Measurements from ENCODE around the gene MATCAP1.

GRCh38 chr16:67206838-67207248 is 23.1 kb upstream of the MATCAP1 start:
- TF ChIP-seq, protein P1, sequence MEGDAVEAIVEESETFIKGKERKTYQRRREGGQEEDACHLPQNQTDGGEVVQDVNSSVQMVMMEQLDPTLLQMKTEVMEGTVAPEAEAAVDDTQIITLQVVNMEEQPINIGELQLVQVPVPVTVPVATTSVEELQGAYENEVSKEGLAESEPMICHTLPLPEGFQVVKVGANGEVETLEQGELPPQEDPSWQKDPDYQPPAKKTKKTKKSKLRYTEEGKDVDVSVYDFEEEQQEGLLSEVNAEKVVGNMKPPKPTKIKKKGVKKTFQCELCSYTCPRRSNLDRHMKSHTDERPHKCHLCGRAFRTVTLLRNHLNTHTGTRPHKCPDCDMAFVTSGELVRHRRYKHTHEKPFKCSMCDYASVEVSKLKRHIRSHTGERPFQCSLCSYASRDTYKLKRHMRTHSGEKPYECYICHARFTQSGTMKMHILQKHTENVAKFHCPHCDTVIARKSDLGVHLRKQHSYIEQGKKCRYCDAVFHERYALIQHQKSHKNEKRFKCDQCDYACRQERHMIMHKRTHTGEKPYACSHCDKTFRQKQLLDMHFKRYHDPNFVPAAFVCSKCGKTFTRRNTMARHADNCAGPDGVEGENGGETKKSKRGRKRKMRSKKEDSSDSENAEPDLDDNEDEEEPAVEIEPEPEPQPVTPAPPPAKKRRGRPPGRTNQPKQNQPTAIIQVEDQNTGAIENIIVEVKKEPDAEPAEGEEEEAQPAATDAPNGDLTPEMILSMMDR (IDR thresholded peaks at IDR 0.05), result no peak
- TF ChIP-seq EZH2 (IDR thresholded peaks at IDR 0.05; ENCODE audit: borderline replicate concordance, insufficient read depth, low read depth, low read length, poor library complexity, severe bottlenecking), result no peak

All from B cell (primary cell).